Vagina (tissue), 2 donors: ENCODE data around the gene ERAS.

Experiments
- CTCF ChIP-seq, 3 experiments: fragments of 450-650 bp in 2 of 3; fragments of 200-600 bp in 1 of 3; sonication (generic) in 1 of 3; IDR thresholded peaks; one replicate each; pipeline ENCODE4 v1.5.1; 2017 to 2019; ENCODE audit warnings: antibody characterized with exemption in 3 of 3, mild to moderate bottlenecking in 2 of 3, moderate library complexity in 2 of 3
- POLR2A ChIP-seq, 2 donors: fragments of 450-650 bp; IDR thresholded peaks; one replicate each; pipeline ENCODE4 v1.6.1; 2017; ENCODE audit warnings: antibody characterized with exemption in 2 of 2, mild to moderate bottlenecking in 2 of 2, moderate library complexity in 2 of 2
- POLR2AphosphoS5 ChIP-seq, 2 donors: sonication (generic); formaldehyde crosslinking; IDR thresholded peaks; one replicate each; pipeline ENCODE4 v1.9.0; 2017; ENCODE audit warnings: antibody characterized with exemption in 2 of 2, mild to moderate bottlenecking in 2 of 2, low read depth in 1 of 2; ENCODE audit not compliant: insufficient read depth in 1 of 2

GRCh38 chrX:48824066-48824465 is 2.2 kb upstream of the ERAS start:
- TF ChIP-seq CTCF (IDR thresholded peaks at IDR 0.05) (no peak), POLR2A (IDR thresholded peaks at IDR 0.05) (no peak), POLR2AphosphoS5 (IDR thresholded peaks at IDR 0.05; ENCODE audit: insufficient read depth in 1 of 2, low read depth in 1 of 2) (no peak)
